Measurements from ENCODE around the gene RNF220.

- TF ChIP-seq ZNF512 (CRISPR knock-in tag; IDR thresholded peaks at IDR 0.05) (no peak), STAT6 (CRISPR knock-in tag; IDR thresholded peaks at IDR 0.05; ENCODE audit: borderline replicate concordance) (no peak), CTCF (CRISPR knock-in tag; IDR thresholded peaks at IDR 0.05) (no peak), TERF1 (CRISPR knock-in tag; IDR thresholded peaks at IDR 0.05) (no peak), ATF2 (CRISPR knock-in tag; IDR thresholded peaks at IDR 0.05) (no peak), ZUFSP (CRISPR knock-in tag; IDR thresholded peaks at IDR 0.05; ENCODE audit: borderline replicate concordance) (no peak)
Observed at GRCh38 chr1:44684525-44684924, 279.5 kb downstream of the RNF220 start.
